ENCODE results near the gene ARHGAP25. TPM values are rescaled to one million over a fixed set of nuclear protein-coding genes. Genes with fewer than 3 reads are reported as not detected.

Gene ARHGAP25
- total RNA-seq, 1 donor from 2014 or later = 0.43 TPM

- no peaks in the 10 kb centered on the region for H3K9me3 Mint-ChIP-seq (ENCODE audit: unreplicated experiment)
- no peaks in the 10 kb centered on the region for H3K36me3 Mint-ChIP-seq (ENCODE audit: unreplicated experiment)
- DNase-seq (ENCODE audit: extremely low spot score, unreplicated experiment) = no peak
- H3K4me1 Mint-ChIP-seq (ENCODE audit: unreplicated experiment) = peaks cover 15% of the 10 kb centered on the region
- no peak overlapping the region for H3K27ac Mint-ChIP-seq (ENCODE audit: unreplicated experiment)
- no peak for TF ChIP-seq CTCF (IDR thresholded peaks at IDR 0.05)
- H3K27me3 Mint-ChIP-seq (ENCODE audit: unreplicated experiment) = no peaks in the 10 kb centered on the region
- H3K4me3 Mint-ChIP-seq (ENCODE audit: unreplicated experiment) = no peak overlapping the region
Observed at GRCh38 chr2:68765739-68766375, 31.2 kb downstream of the ARHGAP25 start.

GRCh38 chr2:68766376-68766845 lies 31.8 kb downstream of the ARHGAP25 start:
- no peaks in the 10 kb centered on the region for H3K36me3 Mint-ChIP-seq (ENCODE audit: unreplicated experiment)
- no peak overlapping the region for H3K4me3 Mint-ChIP-seq (ENCODE audit: unreplicated experiment)
- H3K4me1 Mint-ChIP-seq (ENCODE audit: unreplicated experiment) = peaks cover 19% of the 10 kb centered on the region
- H3K9me3 Mint-ChIP-seq (ENCODE audit: unreplicated experiment) = no peaks in the 10 kb centered on the region
- no peak for TF ChIP-seq CTCF (IDR thresholded peaks at IDR 0.05)
- no peaks in the 10 kb centered on the region for H3K27me3 Mint-ChIP-seq (ENCODE audit: unreplicated experiment)
- no peak for DNase-seq (ENCODE audit: extremely low spot score, unreplicated experiment)
- no peak overlapping the region for H3K27ac Mint-ChIP-seq (ENCODE audit: unreplicated experiment)

- H3K27ac Mint-ChIP-seq (ENCODE audit: unreplicated experiment) = no peak overlapping the region
- H3K36me3 Mint-ChIP-seq (ENCODE audit: unreplicated experiment) = no peaks in the 10 kb centered on the region
- peaks cover 20% of the 10 kb centered on the region for H3K4me1 Mint-ChIP-seq (ENCODE audit: unreplicated experiment)
- H3K27me3 Mint-ChIP-seq (ENCODE audit: unreplicated experiment) = no peaks in the 10 kb centered on the region
- H3K9me3 Mint-ChIP-seq (ENCODE audit: unreplicated experiment) = no peaks in the 10 kb centered on the region
- TF ChIP-seq CTCF (IDR thresholded peaks at IDR 0.05) = no peak
- H3K4me3 Mint-ChIP-seq (ENCODE audit: unreplicated experiment) = no peak overlapping the region
- DNase-seq (ENCODE audit: extremely low spot score, unreplicated experiment) = no peak
Observed at GRCh38 chr2:68767031-68767961, 32.7 kb downstream of the ARHGAP25 start.

GRCh38 chr2:68767996-68768395 lies 33.4 kb downstream of the ARHGAP25 start:
- Mint-ChIP-seq H3K4me3 (ENCODE audit: unreplicated experiment) (no peak overlapping the region), H3K4me1 (ENCODE audit: unreplicated experiment) (peaks cover 16% of the 10 kb centered on the region), H3K36me3 (ENCODE audit: unreplicated experiment) (no peaks in the 10 kb centered on the region), H3K9me3 (ENCODE audit: unreplicated experiment) (no peaks in the 10 kb centered on the region), H3K27ac (ENCODE audit: unreplicated experiment) (no peak overlapping the region), H3K27me3 (ENCODE audit: unreplicated experiment) (no peaks in the 10 kb centered on the region)
- no peak for TF ChIP-seq CTCF (IDR thresholded peaks at IDR 0.05)
- DNase-seq (ENCODE audit: extremely low spot score, unreplicated experiment) = no peak

GRCh38 chr2:68768461-68768860 lies 33.9 kb downstream of the ARHGAP25 start:
- no peak overlapping the region for H3K4me3 Mint-ChIP-seq (ENCODE audit: unreplicated experiment)
- no peak for TF ChIP-seq CTCF (IDR thresholded peaks at IDR 0.05)
- no peaks in the 10 kb centered on the region for H3K9me3 Mint-ChIP-seq (ENCODE audit: unreplicated experiment)
- no peaks in the 10 kb centered on the region for H3K36me3 Mint-ChIP-seq (ENCODE audit: unreplicated experiment)
- H3K27me3 Mint-ChIP-seq (ENCODE audit: unreplicated experiment) = no peaks in the 10 kb centered on the region
- H3K4me1 Mint-ChIP-seq (ENCODE audit: unreplicated experiment) = peaks cover 13% of the 10 kb centered on the region
- DNase-seq (ENCODE audit: extremely low spot score, unreplicated experiment) = no peak
- no peak overlapping the region for H3K27ac Mint-ChIP-seq (ENCODE audit: unreplicated experiment)
